Mesothelial cell of epicardium (in vitro differentiated cells): ENCODE measurements around the gene DNAJC11. TPM values are rescaled to one million over a fixed set of nuclear protein-coding genes. Genes with fewer than 3 reads are reported as not detected.

Experiments
- DNase-seq, 2 experiments: peaks; one replicate each; pipeline ENCODE4 v3.0.0; 2021; ENCODE audit warnings: low spot score in 2 of 2; ENCODE audit not compliant: unreplicated experiment in 2 of 2
- H3K27ac Mint-ChIP-seq: 2 replicates; pipeline ENCODE4 v1.8.0; 2021; ENCODE audit warnings: mixed read lengths
- H3K27me3 Mint-ChIP-seq: 2 replicates; pipeline ENCODE4 v1.8.0; 2021; ENCODE audit warnings: low read depth, mixed read lengths
- H3K36me3 Mint-ChIP-seq: 2 replicates; pipeline ENCODE4 v1.8.0; 2021; ENCODE audit warnings: mixed read lengths
- H3K4me1 Mint-ChIP-seq: 2 replicates; pipeline ENCODE4 v1.8.0; 2021; ENCODE audit warnings: mixed read lengths
- H3K4me3 Mint-ChIP-seq: 2 replicates; pipeline ENCODE4 v1.8.0; 2021; ENCODE audit warnings: mild to moderate bottlenecking, moderate library complexity, mixed read lengths
- H3K9me3 Mint-ChIP-seq: 2 replicates; pipeline ENCODE4 v1.8.0; 2021; ENCODE audit warnings: mixed read lengths
- CTCF ChIP-seq: fragments of 200-600 bp; sonication (generic); IDR thresholded peaks from one replicate; pipeline ENCODE4 v1.5.0; 2021; ENCODE audit warnings: antibody characterized with exemption; ENCODE audit not compliant: unreplicated experiment
- total RNA-seq: library from RNA; stranded (reverse); gene quantifications from 3 replicates; pipeline ENCODE4 v1.2.1, GENCODE V29; 2021

The DNAJC11 gene
- total RNA-seq, 1 donor from 2014 or later, result 63.4 TPM

- DNase-seq, result no peak
- TF ChIP-seq CTCF, result no peak
- Mint-ChIP-seq H3K27ac (no peak overlapping the region), H3K36me3 (peaks cover 11% of the 10 kb centered on the region), H3K9me3 (no peaks in the 10 kb centered on the region), H3K4me3 (no peak overlapping the region), H3K27me3 (no peaks in the 10 kb centered on the region), H3K4me1 (peaks cover 32% of the 10 kb centered on the region)
These were observed 105.3 kb downstream of the DNAJC11 start for GRCh38 chr1:6596351-6596750.

DNA sequence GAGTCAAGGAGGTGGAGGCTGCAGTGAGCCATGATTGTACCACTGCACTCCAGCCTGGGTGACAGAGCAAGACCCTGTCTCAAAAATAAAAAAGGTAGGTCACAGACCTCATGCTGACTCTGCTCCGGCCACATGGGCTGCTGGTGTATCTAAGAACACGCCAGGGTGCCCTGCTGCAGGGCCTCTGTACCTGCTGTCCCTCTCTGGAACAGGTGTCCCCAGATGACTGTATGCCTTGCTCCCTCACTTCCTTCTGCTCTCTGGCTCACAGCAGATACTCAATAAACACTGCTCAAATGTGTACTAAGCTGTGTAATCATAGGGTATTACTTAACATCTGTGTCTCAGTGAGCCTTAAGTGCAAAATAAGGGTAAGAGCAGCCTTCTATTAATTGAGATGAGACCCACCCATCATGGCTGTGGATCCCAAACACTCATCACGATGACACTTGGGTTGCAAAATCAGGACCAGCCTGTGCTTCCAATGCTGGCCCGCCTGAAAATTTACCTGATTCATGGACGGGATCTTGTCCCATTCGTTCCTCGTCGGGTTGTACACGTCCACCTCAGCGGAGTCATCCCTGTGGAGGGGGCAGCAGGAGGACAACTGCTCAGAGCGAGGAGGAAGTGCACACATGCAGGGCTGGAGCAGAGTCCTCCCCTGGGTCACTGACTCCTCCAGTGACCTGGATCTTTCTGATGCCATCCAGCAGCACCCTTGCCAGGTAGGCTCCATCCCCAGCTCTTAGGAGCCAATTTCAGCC is 106.5 kb downstream of the DNAJC11 start:
- Mint-ChIP-seq H3K27ac (no peak overlapping the region), H3K9me3 (no peaks in the 10 kb centered on the region), H3K27me3 (no peaks in the 10 kb centered on the region), H3K36me3 (peaks cover 11% of the 10 kb centered on the region), H3K4me1 (peaks cover 22% of the 10 kb centered on the region), H3K4me3 (no peak overlapping the region)
- no peak for TF ChIP-seq CTCF
- no peak for DNase-seq

DNA sequence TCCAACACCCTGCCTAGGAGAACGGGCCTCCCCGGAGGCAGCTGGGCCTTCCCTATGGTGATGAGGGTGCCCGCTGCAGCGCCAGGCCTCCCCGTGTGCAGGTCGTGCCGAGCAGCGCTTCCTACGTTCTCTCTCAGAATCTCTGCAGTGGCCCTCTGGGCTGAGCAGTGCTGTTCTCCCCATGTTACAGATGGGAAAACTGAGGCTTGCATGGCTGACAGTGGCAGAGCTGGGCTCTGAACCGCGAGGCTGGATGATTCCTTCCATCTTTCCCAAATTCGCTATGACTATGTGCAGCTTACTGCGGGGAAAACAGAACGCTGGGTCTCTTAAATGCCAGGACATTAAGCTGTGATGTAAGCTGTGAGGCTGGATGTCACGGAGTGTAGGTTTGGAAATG is 107.8 kb downstream of the DNAJC11 start:
- Mint-ChIP-seq H3K4me3 (no peak overlapping the region), H3K9me3 (no peaks in the 10 kb centered on the region), H3K27ac (no peak overlapping the region), H3K36me3 (peaks cover 11% of the 10 kb centered on the region), H3K4me1 (peaks cover 12% of the 10 kb centered on the region), H3K27me3 (no peaks in the 10 kb centered on the region)
- no peak for TF ChIP-seq CTCF
- DNase-seq, result no peak

- no peak for DNase-seq
- no peak for TF ChIP-seq CTCF
- Mint-ChIP-seq H3K27ac (no peak overlapping the region), H3K36me3 (peaks cover 11% of the 10 kb centered on the region), H3K4me3 (no peak overlapping the region), H3K4me1 (peaks cover 12% of the 10 kb centered on the region), H3K27me3 (no peaks in the 10 kb centered on the region), H3K9me3 (no peaks in the 10 kb centered on the region)
These were observed 108.6 kb downstream of the DNAJC11 start for GRCh38 chr1:6592865-6593593.

GRCh38 chr1:6592441-6592840 is 109.2 kb downstream of the DNAJC11 start:
- no peaks in the 10 kb centered on the region for H3K9me3 Mint-ChIP-seq
- no peak overlapping the region for H3K4me3 Mint-ChIP-seq
- peaks cover 12% of the 10 kb centered on the region for H3K4me1 Mint-ChIP-seq
- TF ChIP-seq CTCF, result no peak
- H3K27me3 Mint-ChIP-seq, result no peaks in the 10 kb centered on the region
- DNase-seq, result no peak
- H3K27ac Mint-ChIP-seq, result no peak overlapping the region
- H3K36me3 Mint-ChIP-seq, result peaks cover 11% of the 10 kb centered on the region
